ENCODE results near the gene KCNN2.

The KCNN2 gene

GRCh38 chr5:114363837-114364236 is 2.0 kb downstream of the KCNN2 start:
- peaks cover 20% of the 10 kb centered on the region for H3K4me1 Mint-ChIP-seq
- TF ChIP-seq CTCF (IDR thresholded peaks at IDR 0.05; ENCODE audit: unreplicated experiment in 3 of 3) = no peak
- no peaks in the 10 kb centered on the region for H3K9me3 Mint-ChIP-seq
- peaks cover 82% of the 10 kb centered on the region for H3K27me3 Mint-ChIP-seq (ENCODE audit: low read depth)
- peak overlapping the region; percentile 95 to 97 (median 95) for H3K4me3 Mint-ChIP-seq
- no peaks in the 10 kb centered on the region for H3K36me3 Mint-ChIP-seq (ENCODE audit: low read depth)
- no peak overlapping the region for H3K27ac Mint-ChIP-seq

GRCh38 chr5:114367029-114367428 is 5.2 kb downstream of the KCNN2 start:
- H3K4me3 Mint-ChIP-seq = no peak overlapping the region
- TF ChIP-seq CTCF (IDR thresholded peaks at IDR 0.05; ENCODE audit: unreplicated experiment in 3 of 3) = no peak
- peaks cover 10% of the 10 kb centered on the region for H3K4me1 Mint-ChIP-seq
- H3K9me3 Mint-ChIP-seq = no peaks in the 10 kb centered on the region
- H3K27me3 Mint-ChIP-seq (ENCODE audit: low read depth) = peaks cover 52% of the 10 kb centered on the region
- no peak overlapping the region for H3K27ac Mint-ChIP-seq
- no peaks in the 10 kb centered on the region for H3K36me3 Mint-ChIP-seq (ENCODE audit: low read depth)

DNA sequence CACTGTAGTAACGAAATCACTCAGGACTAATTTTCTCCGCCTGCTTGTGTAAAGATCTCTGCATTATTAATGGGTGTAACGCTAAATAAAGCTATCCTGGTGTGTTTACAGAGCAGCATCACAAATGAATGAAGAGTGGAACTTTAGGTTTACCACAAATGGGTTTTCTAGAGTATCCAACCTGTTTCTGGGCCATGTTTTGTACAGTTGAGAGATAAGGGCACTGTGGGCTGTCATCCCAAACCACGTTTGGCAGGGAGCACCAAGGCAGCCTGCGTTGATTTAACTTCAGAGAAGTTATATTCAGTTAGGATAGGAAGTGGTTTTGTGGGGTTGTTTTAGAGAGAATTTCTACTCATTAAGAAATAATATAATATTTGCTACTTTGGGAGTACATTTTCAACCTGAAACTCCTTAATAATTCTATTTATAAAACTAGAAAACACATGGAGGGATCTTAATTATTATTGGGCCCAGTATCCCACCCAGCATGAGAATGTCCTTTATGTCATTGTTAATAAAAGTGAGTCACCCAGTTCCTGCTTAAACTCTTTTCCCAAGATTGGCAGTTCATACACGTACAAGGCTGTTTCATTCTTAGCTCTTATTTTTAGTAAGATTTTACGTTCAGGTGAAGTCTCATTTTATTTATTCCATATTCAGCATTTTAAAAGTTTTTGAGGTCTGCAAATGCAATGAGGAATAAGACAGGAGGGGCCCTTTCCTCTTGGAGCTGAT is 8.0 kb downstream of the KCNN2 start:
- H3K27me3 Mint-ChIP-seq (ENCODE audit: low read depth) = peaks cover 24% of the 10 kb centered on the region
- H3K36me3 Mint-ChIP-seq (ENCODE audit: low read depth) = no peaks in the 10 kb centered on the region
- no peak for TF ChIP-seq CTCF (IDR thresholded peaks at IDR 0.05; ENCODE audit: unreplicated experiment in 3 of 3)
- H3K27ac Mint-ChIP-seq = no peak overlapping the region
- no peaks in the 10 kb centered on the region for H3K9me3 Mint-ChIP-seq
- H3K4me1 Mint-ChIP-seq = no peaks in the 10 kb centered on the region
- no peak overlapping the region for H3K4me3 Mint-ChIP-seq

DNA sequence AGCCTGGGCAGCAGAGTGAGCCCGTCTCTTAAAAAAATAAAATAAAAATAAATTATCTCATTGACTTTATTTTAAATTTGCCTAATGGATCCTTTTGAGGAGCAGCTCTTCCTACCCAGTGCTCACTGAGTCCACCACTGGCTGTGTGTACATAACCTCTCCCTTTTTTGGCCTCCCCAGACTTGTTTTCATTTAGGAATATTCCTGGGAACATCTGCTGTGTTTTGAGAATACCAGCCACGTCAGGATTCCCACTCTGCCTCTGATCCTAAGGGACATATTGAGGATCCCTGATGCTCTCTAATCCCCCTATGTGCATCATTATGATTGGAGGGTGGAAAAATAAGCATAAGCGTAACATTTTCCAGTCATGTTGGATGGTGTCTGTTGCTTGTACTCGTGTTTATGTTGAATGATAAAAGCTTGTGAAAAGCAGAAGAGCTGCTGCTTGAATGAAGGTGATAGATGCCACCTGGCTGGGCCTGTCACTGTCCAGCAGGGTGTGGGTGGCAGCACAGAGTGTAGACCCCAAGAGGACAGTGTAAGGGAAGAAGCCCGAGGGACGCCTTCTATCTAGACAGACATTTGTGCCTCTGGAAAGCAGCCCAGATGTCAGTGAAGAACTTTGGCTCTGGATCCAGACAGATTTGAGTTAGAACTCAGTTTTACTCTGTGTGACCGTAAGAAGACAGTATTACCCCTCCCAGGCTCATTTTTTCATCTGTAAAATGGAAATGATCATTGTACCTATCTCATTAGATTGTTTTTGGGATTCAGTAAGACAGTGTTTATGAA is 15.4 kb downstream of the KCNN2 start:
- H3K27ac Mint-ChIP-seq = no peak overlapping the region
- no peaks in the 10 kb centered on the region for H3K27me3 Mint-ChIP-seq (ENCODE audit: low read depth)
- H3K36me3 Mint-ChIP-seq (ENCODE audit: low read depth) = no peaks in the 10 kb centered on the region
- H3K9me3 Mint-ChIP-seq = no peaks in the 10 kb centered on the region
- no peaks in the 10 kb centered on the region for H3K4me1 Mint-ChIP-seq
- H3K4me3 Mint-ChIP-seq = no peak overlapping the region
- no peak for TF ChIP-seq CTCF (IDR thresholded peaks at IDR 0.05; ENCODE audit: unreplicated experiment in 3 of 3)

DNA sequence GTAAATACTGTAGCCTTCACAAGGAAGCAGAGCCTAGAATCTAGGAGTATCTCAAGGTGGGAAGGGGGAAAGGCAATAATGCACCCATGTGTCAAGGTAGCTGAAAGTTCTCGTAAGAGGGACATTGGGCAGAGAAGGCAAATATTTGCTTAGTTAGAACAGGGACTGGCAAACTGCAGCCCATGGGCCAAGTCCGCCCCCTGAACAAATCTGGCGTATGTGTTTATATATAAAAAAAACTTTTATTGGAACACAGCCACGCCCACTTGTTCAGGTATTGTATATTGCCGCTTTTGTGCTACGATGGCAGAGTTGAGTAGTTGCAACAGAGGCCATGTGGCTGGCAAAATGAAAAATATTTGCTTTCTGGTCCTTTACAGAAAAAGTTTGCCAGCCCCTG is 16.1 kb downstream of the KCNN2 start:
- TF ChIP-seq CTCF (IDR thresholded peaks at IDR 0.05; ENCODE audit: unreplicated experiment in 3 of 3) = no peak
- H3K4me1 Mint-ChIP-seq = no peaks in the 10 kb centered on the region
- H3K9me3 Mint-ChIP-seq = no peaks in the 10 kb centered on the region
- no peak overlapping the region for H3K27ac Mint-ChIP-seq
- no peak overlapping the region for H3K4me3 Mint-ChIP-seq
- no peaks in the 10 kb centered on the region for H3K27me3 Mint-ChIP-seq (ENCODE audit: low read depth)
- H3K36me3 Mint-ChIP-seq (ENCODE audit: low read depth) = no peaks in the 10 kb centered on the region

Measured in nephron (organoid).